Pancreas (tissue), 10 donors: ENCODE data around the gene TRIM13. TPM values are rescaled to one million over a fixed set of nuclear protein-coding genes. Genes with fewer than 3 reads are reported as not detected.
"Not testable (repeated sequence)": the region's sequence is repeated elsewhere in the genome, so short reads cannot be mapped to it uniquely, and the experiment has no call there.

ENCODE experiments used
- ATAC-seq, 4 donors: fragments of 200-7000 bp; cut with Tn5 transposase; one replicate each; pipeline versions ENCODE4 v1.8.0 to v1.9.1; 2020; ENCODE audit warnings: mild to moderate bottlenecking in 4 of 4, moderate library complexity in 4 of 4
- DNase-seq, 6 donors: peaks; one replicate each; pipeline ENCODE4 v3.0.0-alpha.2; 2020
- FAIRE-seq: peaks from 2 replicates; lab custom pipeline; 2012; peaks lifted over from hg19 to GRCh38; lab: Jason Lieb, UNC
- H3K27ac ChIP-seq, 4 donors: fragments of 200-600 bp; sonication (generic); 1 replicate in 3 of 4; 2 replicates in 1 of 4; pipeline versions ENCODE4 v1.5.0 to v1.8.0; 2020
- H3K27me3 ChIP-seq, 4 donors: fragments of 200-600 bp; one replicate each; pipeline ENCODE4 v1.8.0; 2021
- H3K36me3 ChIP-seq, 3 donors: fragments of 200-600 bp; sonication (generic) in 1 of 3; one replicate each; pipeline versions ENCODE4 v1.5.0 to v1.8.0; 2020 to 2021
- H3K4me1 ChIP-seq, 3 donors: fragments of 200-600 bp; one replicate each; pipeline ENCODE4 v1.8.0; 2021
- H3K4me3 ChIP-seq, 4 donors: fragments of 200-600 bp; sonication (generic) in 2 of 4; one replicate each; pipeline versions ENCODE4 v1.5.0 to v1.8.0; 2020 to 2021
- H3K9me3 ChIP-seq, 4 donors: fragments of 200-600 bp; one replicate each; pipeline ENCODE4 v1.8.0; 2021
- WGBS, 2 donors: extraction: QIAGEN DNeasy Blood & Tissue Kit; methylation state at CpG; one replicate each; pipeline ENCODE4 v1.1.7; 2013; 5-methylcytosine and 5-hydroxymethylcytosine counted together
- intact Hi-C, 3 donors: fragments of 100-400 bp; cut with DNase I; formaldehyde crosslinking; loops; one replicate each; pipeline versions ENCODE4 v1.11.1 to v1.14.2; 2022
- polyA plus RNA-seq, 2 donors: library from polyadenylated mRNA; stranded (reverse); fragments of 200-250 nt; gene quantifications; one replicate each; pipeline ENCODE4 v1.2.3, GENCODE V29; 2013
- total RNA-seq, 6 donors: library from RNA; stranded (reverse); fragmentation: NEBNext Ultra II Directional in 4 of 6; extraction: Animal tissue kit (Norgen Biotek cat#: 25700) in 4 of 6; gene quantifications; one replicate each; pipeline versions ENCODE4 v1.2.1 to v1.2.4, GENCODE V29; 2021 to 2023
- TF ChIP-seq, protein P1 (sequence below), 4 donors: fragments of 200-600 bp; sonication (generic) in 3 of 4; IDR thresholded peaks; one replicate each; pipeline versions ENCODE4 v1.5.0 to v1.8.0; 2021; ENCODE audit warnings: antibody characterized with exemption in 4 of 4
- donor health status: healthy with polysubstance abuse.
- donor health status: DM: no; HTN: no; CAD: no; lungs with moderate emphysema.
- donor health status: DM: no; HTN: no; CAD: no.
- donor health status: control.
- donor health status: control.
- donor health status: Bipolar disorder and iron deficiency.
- donor health status: DM: yes; HTN: yes; CAD: no.
- donor health status: DM: no; HTN: no; CAD: no.
- donor health status: DM: no; HTN: no; CAD: no.
- donor health status: DM: yes; HTN: yes; CAD: no.

TRIM13 gene
- total and polyA plus RNA-seq, 8 donors: 7.2 to 19.7 (median 8.9) TPM

DNA sequence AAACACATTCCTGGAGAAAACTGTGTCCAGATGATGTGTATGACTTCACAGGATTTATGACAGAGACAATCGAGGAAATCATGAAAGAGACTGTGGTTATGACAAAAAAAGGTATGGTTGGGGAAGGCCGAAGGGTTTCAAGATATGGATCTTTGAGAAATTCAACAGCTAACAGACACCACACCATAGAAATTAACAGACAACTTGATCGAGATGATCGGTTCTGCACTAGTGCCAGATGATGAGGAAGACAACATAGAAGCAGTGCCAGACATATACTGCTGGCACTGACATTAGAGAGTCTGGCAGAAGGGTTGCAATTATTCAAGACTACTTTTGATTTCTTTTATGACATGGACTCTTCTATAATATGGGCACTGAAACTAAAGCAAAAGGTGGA, 55.6 kb downstream of the TRIM13 start:
- Histone ChIP-seq H3K27me3 (no peaks in the 10 kb centered on the region), H3K4me1 (no peaks in the 10 kb centered on the region), H3K9me3 (no peaks in the 10 kb centered on the region), H3K4me3 (no peak overlapping the region), H3K36me3 (no peaks in the 10 kb centered on the region), H3K27ac (no peak overlapping the region)
- TF ChIP-seq, protein P1, sequence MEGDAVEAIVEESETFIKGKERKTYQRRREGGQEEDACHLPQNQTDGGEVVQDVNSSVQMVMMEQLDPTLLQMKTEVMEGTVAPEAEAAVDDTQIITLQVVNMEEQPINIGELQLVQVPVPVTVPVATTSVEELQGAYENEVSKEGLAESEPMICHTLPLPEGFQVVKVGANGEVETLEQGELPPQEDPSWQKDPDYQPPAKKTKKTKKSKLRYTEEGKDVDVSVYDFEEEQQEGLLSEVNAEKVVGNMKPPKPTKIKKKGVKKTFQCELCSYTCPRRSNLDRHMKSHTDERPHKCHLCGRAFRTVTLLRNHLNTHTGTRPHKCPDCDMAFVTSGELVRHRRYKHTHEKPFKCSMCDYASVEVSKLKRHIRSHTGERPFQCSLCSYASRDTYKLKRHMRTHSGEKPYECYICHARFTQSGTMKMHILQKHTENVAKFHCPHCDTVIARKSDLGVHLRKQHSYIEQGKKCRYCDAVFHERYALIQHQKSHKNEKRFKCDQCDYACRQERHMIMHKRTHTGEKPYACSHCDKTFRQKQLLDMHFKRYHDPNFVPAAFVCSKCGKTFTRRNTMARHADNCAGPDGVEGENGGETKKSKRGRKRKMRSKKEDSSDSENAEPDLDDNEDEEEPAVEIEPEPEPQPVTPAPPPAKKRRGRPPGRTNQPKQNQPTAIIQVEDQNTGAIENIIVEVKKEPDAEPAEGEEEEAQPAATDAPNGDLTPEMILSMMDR (IDR thresholded peaks at IDR 0.05): no peak
- intact Hi-C loops: no loop called here
- no peak for FAIRE-seq
- WGBS, 2 donors: 92 to 94% methylated on average over 4 of the region's 4 CpGs
- no peak for DNase-seq
- ATAC-seq: no peak

DNA sequence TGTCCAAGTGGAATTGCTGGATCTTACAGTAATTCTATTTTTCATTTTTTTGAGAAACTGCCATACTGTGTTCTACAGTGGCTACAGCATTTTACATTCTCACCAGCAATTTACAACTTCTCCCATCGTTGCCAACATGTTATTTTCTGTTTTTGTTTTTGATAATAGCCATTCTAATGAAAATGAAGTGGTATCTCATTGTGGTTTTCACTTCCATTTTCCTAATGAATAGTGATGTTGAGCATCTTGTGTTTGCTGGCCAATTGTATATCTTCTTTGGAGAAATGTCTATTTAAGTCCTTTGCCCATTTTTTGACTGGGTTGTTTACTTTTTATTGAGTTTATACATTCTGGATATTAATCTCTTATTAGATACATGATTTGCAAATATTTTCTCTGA, 57.0 kb downstream of the TRIM13 start:
- Histone ChIP-seq H3K4me1 (no peaks in the 10 kb centered on the region), H3K36me3 (no peaks in the 10 kb centered on the region), H3K27me3 (no peaks in the 10 kb centered on the region), H3K9me3 (no peaks in the 10 kb centered on the region), H3K4me3 (no peak overlapping the region), H3K27ac (no peak overlapping the region)
- intact Hi-C loops: no loop called here
- no peak for ATAC-seq
- DNase-seq: no peak
- WGBS, 2 donors: 88 to 91% methylated on average over 1 of the region's 1 CpG
- no peak for FAIRE-seq
- TF ChIP-seq, protein P1 (IDR thresholded peaks at IDR 0.05): no peak

DNA sequence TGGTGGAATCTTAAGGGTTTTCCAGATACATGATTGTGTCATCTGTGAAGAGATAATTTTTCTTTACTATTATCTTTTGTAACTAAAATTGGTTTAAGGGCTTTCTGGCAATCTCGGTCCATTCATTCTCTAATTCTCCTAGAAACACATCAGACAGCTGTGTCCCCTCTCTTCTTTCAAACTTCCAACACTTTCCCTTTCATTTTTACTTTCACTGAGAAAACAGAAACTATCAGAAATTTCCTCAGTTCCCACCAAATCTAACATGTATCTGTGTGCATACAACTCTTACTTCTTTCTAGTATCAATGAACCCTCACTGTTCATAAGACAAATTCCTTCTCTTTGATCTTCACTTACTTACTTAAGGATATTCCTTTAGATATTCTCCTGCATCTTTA, 58.6 kb downstream of the TRIM13 start:
- H3K4me1 ChIP-seq: no peaks in the 10 kb centered on the region
- FAIRE-seq (no peak), ATAC-seq (no peak), DNase-seq (no peak)
- H3K27me3 ChIP-seq: no peaks in the 10 kb centered on the region
- intact Hi-C loops: no loop called here
- 92 to 94% methylated on average over 1 of the region's 1 CpG for WGBS, 2 donors
- no peak overlapping the region for H3K4me3 ChIP-seq
- no peaks in the 10 kb centered on the region for H3K36me3 ChIP-seq
- TF ChIP-seq, protein P1 (IDR thresholded peaks at IDR 0.05): no peak
- no peak overlapping the region for H3K27ac ChIP-seq
- H3K9me3 ChIP-seq: no peaks in the 10 kb centered on the region

DNA sequence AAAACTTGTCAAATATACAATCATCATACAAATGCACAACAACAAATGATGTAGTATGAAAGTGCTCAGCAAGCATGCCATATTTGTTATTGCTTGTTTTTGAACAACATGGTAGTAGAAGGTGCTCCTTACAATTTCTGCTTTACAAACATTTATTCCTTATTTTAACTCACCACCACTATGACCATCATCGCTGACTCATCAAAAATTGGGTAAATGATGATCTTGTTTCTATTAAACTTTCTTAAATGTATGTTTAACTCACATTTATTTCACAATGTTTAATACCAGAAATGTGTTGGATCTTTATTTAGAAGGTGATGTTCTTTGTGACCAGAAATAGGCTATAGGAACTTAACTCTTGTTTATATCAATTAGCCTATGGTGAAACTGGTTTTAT, 63.9 kb downstream of the TRIM13 start:
- TF ChIP-seq, protein P1 (IDR thresholded peaks at IDR 0.05): no peak
- WGBS, 2 donors: 100% methylated on average over 1 of the region's 1 CpG
- Histone ChIP-seq H3K27ac (no peak overlapping the region), H3K4me3 (no peak overlapping the region), H3K4me1 (no peaks in the 10 kb centered on the region), H3K27me3 (no peaks in the 10 kb centered on the region), H3K9me3 (no peaks in the 10 kb centered on the region), H3K36me3 (no peaks in the 10 kb centered on the region)
- FAIRE-seq (no peak), ATAC-seq (no peak), DNase-seq (no peak)
- intact Hi-C loops: no loop called here

DNA sequence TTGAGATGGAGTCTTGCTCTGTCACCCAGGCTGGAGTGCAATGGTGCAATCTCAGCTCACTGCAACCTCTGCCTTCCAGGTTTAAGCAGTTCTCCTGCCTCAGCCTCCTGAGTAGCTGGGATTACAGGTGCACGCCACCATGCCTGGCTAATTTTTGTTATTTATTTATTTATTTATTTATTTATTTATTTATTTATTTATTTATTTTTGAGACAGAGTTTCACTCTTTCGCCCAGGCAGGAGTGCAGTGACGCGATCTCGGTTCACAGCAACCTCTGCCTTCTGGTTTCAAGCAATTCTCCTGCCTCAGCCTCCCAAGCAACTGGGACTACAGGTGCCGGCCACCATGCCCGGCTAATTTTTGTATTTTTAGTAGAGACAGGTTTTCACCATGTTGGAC, 65.5 kb downstream of the TRIM13 start:
- intact Hi-C loops, H3K36me3 ChIP-seq, DNase-seq, FAIRE-seq, H3K4me3 ChIP-seq, H3K27ac ChIP-seq, H3K4me1 ChIP-seq, H3K27me3 ChIP-seq, ATAC-seq, H3K9me3 ChIP-seq: not testable (repeated sequence)
- WGBS, 2 donors: 98 to 99% methylated on average over 7 of the region's 7 CpGs
